NCI-H2171 treated with DMSO at 0.1 percent for 48 hours (cell line): Measurements from ENCODE around the gene HSFX3.
"Not testable (repeated sequence)": the region's sequence is repeated elsewhere in the genome, so short reads cannot be mapped to it uniquely, and the experiment has no call there.

Experiments
- DNase-seq: peaks from one replicate; lab custom pipeline; 2025; lab: John Stamatoyannopoulos, UW

The HSFX3 gene, protein sequence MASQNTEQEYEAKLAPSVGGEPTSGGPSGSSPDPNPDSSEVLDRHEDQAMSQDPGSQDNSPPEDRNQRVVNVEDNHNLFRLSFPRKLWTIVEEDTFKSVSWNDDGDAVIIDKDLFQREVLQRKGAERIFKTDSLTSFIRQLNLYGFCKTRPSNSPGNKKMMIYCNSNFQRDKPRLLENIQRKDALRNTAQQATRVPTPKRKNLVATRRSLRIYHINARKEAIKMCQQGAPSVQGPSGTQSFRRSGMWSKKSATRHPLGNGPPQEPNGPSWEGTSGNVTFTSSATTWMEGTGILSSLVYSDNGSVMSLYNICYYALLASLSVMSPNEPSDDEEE

DNA sequence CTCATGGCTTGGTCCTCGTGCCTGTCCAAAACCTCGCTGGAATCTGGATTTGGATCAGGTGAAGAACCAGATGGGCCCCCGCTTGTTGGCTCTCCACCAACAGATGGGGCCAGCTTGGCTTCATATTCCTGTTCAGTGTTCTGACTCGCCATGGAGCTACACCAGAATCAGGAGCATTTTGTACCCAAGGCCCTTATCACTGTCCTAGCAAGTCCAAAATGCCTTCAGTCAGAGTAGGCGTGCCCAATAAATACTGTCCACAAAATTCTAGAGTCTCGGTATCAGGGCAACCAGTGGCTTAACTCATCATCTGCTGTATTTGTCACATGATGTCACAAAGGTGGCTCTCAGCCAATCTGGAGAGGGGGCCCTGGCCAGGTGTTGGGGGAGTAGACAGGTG lies at the start of gene HSFX3:
HSFX3 (minus strand) TSS at position 224 of the 400 bp plus-strand sequence; CDS start at position 152, 72 bp downstream.
- DNase-seq = not testable (repeated sequence)

DNA sequence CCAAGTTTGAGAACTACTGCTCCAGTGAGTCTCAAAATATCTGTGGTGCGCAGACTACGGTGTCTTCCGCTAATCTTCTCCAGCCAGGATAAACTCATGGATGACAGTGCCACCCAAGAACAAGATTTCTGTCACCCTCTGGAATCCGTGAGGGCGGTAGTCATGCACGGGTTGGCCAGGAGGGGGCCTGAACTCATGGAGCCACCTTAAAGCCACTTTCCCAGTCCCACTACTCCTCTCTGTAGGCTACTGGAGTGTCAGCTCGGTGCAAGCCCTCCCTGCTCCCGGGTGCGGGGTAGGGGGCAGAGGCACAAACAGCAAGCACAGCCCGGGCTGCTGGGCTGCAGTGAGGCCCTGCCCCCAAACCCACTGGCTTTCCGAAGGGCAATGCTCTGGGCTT lies 48.9 kb upstream of the HSFX3 start:
- not testable (repeated sequence) for DNase-seq

GRCh38 chrX:149595943-149596342 lies 46.2 kb upstream of the HSFX3 start:
- not testable (repeated sequence) for DNase-seq

DNA sequence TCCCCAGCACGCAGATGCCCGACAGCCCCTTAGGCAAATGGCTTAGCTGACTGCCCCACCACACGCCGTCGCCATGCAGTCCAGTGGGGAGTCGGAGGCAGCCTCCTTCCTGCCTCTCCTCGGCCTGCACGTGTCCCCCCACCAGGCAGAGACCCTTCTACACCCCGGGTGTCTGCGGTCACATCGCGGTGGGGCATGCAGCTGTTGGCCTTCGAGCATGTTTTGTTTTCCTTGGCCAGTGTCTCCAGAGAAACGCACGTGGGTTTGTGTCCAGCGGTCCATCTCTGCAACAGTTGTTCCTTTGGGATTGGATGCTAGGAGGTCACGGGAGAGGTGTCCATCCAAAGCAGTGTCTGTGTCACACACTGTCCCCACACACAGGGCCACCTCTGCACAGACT lies 45.5 kb upstream of the HSFX3 start, which contains the start of gene HSFX2:
HSFX2 (minus strand) TSS at position 101 of the 400 bp plus-strand sequence. CDS start 614 bp downstream, outside the sequence.
- DNase-seq = not testable (repeated sequence)

GRCh38 chrX:149590993-149591392 lies 41.3 kb upstream of the HSFX3 start:
- not testable (repeated sequence) for DNase-seq

DNA sequence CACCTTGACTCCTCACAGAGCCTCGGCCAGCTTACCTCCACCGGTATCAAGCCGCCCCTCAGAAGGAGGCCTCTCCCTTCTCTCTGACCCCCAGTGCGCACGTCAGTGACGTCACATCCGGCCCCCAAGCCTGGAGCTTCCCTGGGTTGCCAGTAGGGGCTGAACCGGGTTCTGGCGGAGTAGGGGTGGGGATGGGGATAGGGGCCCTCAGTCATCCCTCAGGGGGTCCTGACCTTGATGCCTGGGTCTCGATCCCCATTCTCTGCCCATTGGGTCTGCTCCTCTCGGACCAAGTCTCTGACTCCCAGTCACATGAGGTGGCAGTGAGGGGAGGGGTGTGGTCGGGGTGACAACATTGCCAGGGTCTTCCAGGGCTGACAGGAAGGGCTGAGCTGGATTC lies 37.6 kb upstream of the HSFX3 start, which contains the start of gene MAGEA9B:
MAGEA9B (minus strand) TSS at position 101 of the 400 bp plus-strand sequence. CDS start 4,280 bp downstream, outside the sequence.
- DNase-seq = not testable (repeated sequence)

GRCh38 chrX:149585631-149586030 lies 35.9 kb upstream of the HSFX3 start:
- DNase-seq = not testable (repeated sequence)

DNA sequence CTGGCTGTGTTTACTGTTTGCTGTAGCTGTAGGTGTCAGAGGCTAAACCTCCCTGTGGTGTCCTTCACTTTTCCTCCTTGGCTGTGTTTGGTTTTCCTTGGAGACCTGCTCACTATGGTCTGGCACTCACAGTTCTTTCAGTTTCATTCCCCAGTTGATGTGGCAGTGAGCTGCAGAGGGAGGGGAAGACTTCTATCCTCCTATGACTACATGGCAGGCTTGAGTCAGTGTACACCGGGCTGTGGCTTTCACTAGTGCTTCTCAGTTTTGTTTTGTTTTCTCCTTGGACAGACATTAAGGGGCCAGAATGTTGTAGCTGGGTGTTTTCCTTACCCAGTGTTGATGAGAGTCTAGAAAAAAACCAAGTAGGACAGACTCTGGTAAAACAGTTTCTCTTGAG lies 23.7 kb upstream of the HSFX3 start:
- DNase-seq = not testable (repeated sequence)

DNA sequence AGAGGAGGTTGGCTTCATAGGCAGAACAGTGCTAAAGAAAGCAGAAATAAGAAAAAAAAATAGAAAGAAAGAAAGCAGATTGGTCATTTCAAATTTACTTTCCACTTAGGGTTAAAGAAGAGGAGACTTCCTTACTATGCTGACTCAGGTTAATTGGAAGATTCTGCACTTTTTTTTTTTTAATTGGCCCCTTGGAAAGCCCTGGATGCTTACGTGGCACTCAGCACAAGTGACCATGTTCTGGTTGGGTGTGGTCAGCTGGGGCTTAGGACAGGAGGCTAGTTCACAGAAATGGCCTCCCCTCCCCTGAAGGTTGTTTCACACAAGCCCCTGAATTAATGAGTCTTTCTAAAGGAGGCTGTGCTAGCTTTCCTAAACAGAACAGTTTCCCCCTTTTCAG lies 23.0 kb upstream of the HSFX3 start:
- no peak for DNase-seq

GRCh38 chrX:149571770-149572169 lies 22.0 kb upstream of the HSFX3 start:
- no peak for DNase-seq

GRCh38 chrX:149570668-149571067 lies 20.9 kb upstream of the HSFX3 start:
- DNase-seq = no peak

- no peak for DNase-seq
Observed at GRCh38 chrX:149569770-149570169, 20.0 kb upstream of the HSFX3 start.

DNA sequence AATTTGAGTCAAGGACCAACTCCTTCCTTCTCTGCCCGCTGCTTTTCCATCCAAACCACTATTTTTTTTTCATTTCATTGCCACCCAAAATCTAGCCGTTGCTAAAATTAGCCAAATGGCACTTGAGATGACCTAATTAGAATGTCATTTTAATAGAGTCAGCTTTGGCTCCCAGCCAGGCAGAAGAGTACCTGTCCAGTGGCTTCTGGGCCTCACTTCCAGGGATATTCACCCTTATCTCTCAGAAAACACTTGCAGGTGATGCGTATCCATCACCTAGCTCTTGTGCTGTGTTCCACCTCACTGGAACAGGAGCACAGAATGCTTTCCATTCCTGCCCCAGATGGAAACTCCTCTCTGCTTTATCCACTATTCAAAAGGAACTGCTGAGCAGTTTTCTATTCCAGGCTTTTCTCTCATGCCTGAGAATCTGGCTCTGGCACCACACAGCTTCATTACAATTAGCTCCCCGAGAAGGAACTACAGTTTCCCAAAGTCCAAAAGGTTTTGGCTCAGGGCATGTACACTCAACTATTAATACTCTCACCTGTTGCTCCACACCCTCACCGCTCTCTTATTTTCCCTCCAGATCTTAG lies 19.1 kb upstream of the HSFX3 start:
- no peak for DNase-seq

DNA sequence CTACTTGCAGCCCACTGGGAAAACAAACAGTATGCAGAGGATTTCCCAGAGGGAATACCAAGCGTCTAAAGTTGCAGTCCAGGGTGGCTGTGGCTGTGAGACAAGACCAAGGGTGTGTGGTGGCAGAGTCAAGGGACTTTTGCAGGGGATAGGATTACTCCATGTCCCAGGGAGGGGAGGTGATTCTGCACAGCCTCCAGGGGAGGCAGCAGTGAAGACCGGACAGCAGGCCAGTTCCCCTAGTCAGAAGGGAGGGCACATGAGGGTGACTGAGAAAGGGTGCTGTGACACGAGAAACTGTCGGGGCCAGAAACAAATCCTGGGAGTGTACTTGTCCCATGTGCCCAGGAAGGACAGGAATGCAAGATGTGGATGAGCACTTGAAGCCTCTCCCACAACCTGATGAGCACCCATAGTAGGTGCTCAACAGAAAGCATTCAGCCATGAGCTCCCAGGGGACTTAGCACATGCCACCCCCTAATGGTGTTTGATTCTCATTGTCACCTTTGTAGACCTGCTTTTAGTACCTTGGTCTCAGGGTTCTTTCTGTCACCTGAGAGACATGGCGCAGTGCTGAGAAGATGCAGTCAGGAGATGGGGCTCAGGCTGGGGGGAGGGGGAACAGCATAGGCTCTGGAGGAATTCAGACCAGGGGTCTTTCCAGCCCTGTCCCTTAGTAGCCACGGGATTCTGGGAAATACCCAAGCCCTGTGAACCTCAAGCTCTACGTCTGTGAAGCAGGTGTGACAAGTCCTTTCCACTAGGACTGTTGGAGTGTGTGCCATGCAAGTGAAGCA lies 18.1 kb upstream of the HSFX3 start:
- DNase-seq = peak; percentile 1

GRCh38 chrX:149563359-149563758 lies 13.6 kb upstream of the HSFX3 start:
- no peak for DNase-seq

GRCh38 chrX:149555251-149555650 lies 5.5 kb upstream of the HSFX3 start:
- not testable (repeated sequence) for DNase-seq

GRCh38 chrX:149551939-149552248 lies 2.2 kb upstream of the HSFX3 start:
- not testable (repeated sequence) for DNase-seq

DNA sequence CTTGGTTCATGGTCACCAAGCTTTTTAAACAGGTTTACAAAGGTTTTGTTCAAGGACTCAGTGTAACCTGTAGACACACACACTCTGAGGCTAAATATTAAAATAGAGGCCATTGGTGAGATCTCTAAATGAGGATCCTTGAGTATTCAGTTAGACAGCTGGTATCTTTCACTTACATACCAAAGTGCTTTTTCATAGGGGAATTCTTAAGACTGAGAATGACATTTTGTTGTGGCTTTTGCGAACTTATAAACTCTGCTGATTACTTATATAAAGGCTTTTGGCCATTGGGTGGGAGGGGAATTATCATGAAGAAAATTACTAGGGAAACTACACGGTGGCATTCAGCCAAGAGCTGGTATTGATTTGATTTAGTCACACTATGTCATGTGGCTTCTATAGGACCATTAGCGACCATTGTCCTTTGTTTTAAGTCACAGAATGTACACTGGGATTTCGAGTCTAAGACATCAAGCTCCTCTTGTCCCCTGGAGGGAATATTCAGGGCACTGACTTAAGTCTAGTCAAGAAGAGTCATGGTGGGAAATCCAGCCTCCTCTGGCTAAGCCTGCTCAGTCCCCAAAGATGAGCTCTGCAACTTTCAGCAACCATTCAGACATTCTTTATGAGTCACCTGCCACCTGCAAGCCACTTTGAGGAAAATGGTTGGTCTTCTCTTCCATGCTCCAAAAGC lies 1.7 kb upstream of the HSFX3 start:
- DNase-seq = not testable (repeated sequence)

GRCh38 chrX:149550454-149550853 lies 730 bp upstream of the HSFX3 start:
- DNase-seq = not testable (repeated sequence)

DNA sequence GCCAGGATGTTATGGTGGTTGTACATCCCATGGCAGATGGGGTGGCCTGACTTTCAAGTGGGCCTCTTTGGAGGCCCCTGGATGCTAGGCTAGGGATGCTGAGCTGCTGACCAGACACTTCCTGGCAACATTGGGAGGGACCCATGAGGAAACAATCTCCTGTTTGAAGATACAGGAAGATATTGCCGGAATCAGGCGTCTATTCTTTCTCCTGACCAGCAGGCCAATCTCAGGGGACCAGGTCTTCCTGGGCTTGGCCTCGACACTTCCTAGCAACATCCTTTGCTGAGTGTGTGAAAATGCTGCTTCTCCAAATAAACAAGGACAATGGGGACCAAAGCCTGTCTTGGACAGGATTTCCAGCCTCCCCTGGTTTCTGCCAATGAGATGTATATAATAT lies 1.9 kb downstream of the HSFX3 start:
- not testable (repeated sequence) for DNase-seq

- not testable (repeated sequence) for DNase-seq
Observed at GRCh38 chrX:149546962-149547361, 2.8 kb downstream of the HSFX3 start.
